GM19452 (cell line): Measurements from ENCODE around the gene RET.
A peak's percentile ranks its signal among the peaks of the same experiment; 100 is the strongest.
"Not testable (repeated sequence)": the region's sequence is repeated elsewhere in the genome, so short reads cannot be mapped to it uniquely, and the experiment has no call there.

Source experiments
- ATAC-seq: cut with Tn5 transposase; IDR thresholded peaks from one replicate; pipeline ENCODE4 v1.9.1; 2021; ENCODE audit not compliant: unreplicated experiment

Gene RET

GRCh38 chr10:43131906-43132305 is 55.0 kb downstream of the RET start:
- ATAC-seq = no peak

- no peak for ATAC-seq
Observed at GRCh38 chr10:43132867-43133787, 56.3 kb downstream of the RET start.

GRCh38 chr10:43134126-43134905 is 57.4 kb downstream of the RET start:
- no peak for ATAC-seq

GRCh38 chr10:43135064-43135463 is 58.2 kb downstream of the RET start:
- no peak for ATAC-seq

GRCh38 chr10:43135656-43136055 is 58.8 kb downstream of the RET start:
- no peak for ATAC-seq

GRCh38 chr10:43136432-43136831 is 59.6 kb downstream of the RET start:
- no peak for ATAC-seq

GRCh38 chr10:43136995-43137716 is 60.3 kb downstream of the RET start:
- ATAC-seq = no peak

GRCh38 chr10:43137717-43138020 is 60.8 kb downstream of the RET start:
- peak; percentile 15 for ATAC-seq

- ATAC-seq = peak; percentile 78
Observed at GRCh38 chr10:43138021-43138756, 61.3 kb downstream of the RET start, which contains the start of gene CSGALNACT2. CSGALNACT2 (plus strand) TSS chr10:43138445; CDS start chr10:43155150, 16,705 bp downstream.

GRCh38 chr10:43138757-43139241 is 61.9 kb downstream of the RET start:
- peak; percentile 38 for ATAC-seq

- no peak for ATAC-seq
Observed at GRCh38 chr10:43141421-43141820, 64.6 kb downstream of the RET start.

GRCh38 chr10:43145311-43145710 is 68.4 kb downstream of the RET start:
- ATAC-seq = no peak

- ATAC-seq = not testable (repeated sequence)
Observed at GRCh38 chr10:43145936-43146335, 69.1 kb downstream of the RET start.

GRCh38 chr10:43151371-43151770 is 74.5 kb downstream of the RET start:
- ATAC-seq = no peak

- no peak for ATAC-seq
Observed at GRCh38 chr10:43153901-43154300, 77.0 kb downstream of the RET start.

- no peak for ATAC-seq
Observed at GRCh38 chr10:43155221-43155620, 78.4 kb downstream of the RET start.

GRCh38 chr10:43155741-43156140 is 78.9 kb downstream of the RET start:
- ATAC-seq = no peak

GRCh38 chr10:43156590-43157341 is 79.9 kb downstream of the RET start:
- no peak for ATAC-seq

GRCh38 chr10:43158636-43159035 is 81.8 kb downstream of the RET start:
- ATAC-seq = no peak
